Uterus (tissue), 2 donors: ENCODE data around the gene FASTK.

Experiments used
- CTCF ChIP-seq, 4 experiments: fragments of 200-600 bp in 2 of 4; fragments of 450-650 bp in 2 of 4; sonication (generic) in 2 of 4; IDR thresholded peaks; one replicate each; pipeline ENCODE4 v1.5.1; 2016 to 2019; ENCODE audit warnings: antibody characterized with exemption in 4 of 4, mild to moderate bottlenecking in 2 of 4, moderate library complexity in 1 of 4
- POLR2A ChIP-seq, 2 donors: fragments of 450-650 bp; IDR thresholded peaks; one replicate each; pipeline ENCODE4 v1.6.1; 2016; ENCODE audit warnings: antibody characterized with exemption in 2 of 2, mild to moderate bottlenecking in 1 of 2, moderate library complexity in 1 of 2

- no peak for TF ChIP-seq POLR2A (IDR thresholded peaks at IDR 0.05)
- no peak for TF ChIP-seq CTCF (IDR thresholded peaks at IDR 0.05)
These were observed 20.5 kb downstream of the FASTK start for GRCh38 chr7:151060113-151060415.
